Stimulated activated CD4-positive, alpha-beta T cell treated with anti-CD3 and anti-CD28 coated beads, Interleukin-2, amount 100 ng/mL, for 4 hours (primary cell): Measurements from ENCODE around the gene CNTF.
"Not testable (repeated sequence)": the region's sequence is repeated elsewhere in the genome, so short reads cannot be mapped to it uniquely, and the experiment has no call there.

Experiments used
- DNase-seq: peaks from one replicate; pipeline ENCODE4 v3.0.0-alpha.2; 2020; ENCODE audit warnings: low read depth

CNTF gene

DNA sequence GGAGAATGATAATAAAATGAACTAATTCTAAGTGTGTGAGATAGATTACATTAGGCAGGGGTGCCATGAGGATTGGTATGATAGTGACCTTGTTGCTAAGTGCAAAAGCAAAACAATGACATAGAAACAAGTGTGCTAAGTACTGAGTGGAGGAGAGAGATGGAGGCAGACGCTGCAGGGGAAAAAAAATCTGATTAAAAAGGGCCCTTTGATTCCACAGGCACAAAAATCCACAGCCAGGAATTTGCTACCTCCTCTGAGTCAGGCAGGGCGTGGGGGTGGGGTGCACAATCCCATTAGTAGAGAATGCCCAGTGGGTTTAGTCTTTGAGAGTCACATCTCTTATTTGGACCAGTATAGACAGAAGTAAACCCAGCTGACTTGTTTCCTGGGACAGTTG lies at the start of gene CNTF:
TSS of gene CNTF (plus strand) at position 322 of the 400 bp plus-strand sequence. CDS start 88 bp downstream, outside the sequence.
- DNase-seq: no peak

DNA sequence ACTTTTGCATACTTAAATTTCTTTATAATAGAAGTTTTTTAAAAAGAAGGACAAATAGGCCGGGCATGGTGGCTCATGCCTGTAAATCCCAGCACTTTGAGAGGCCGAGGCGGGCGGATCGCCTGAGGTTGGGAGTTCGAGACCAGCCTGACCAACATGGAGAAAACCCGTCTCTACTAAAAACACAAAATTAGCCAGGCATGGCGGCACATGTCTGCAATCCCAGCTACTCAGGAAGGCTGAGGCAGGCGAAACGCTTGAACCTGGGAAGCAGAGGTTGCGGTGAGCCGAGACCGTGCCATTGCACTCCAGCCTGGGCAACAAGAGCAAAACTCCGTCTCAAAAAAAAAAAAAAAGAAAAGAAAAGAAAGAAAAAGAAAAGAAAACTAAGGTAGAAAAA lies 49.6 kb upstream of the CNTF start:
- DNase-seq: not testable (repeated sequence)

GRCh38 chr11:58573451-58574104 lies 48.9 kb upstream of the CNTF start:
- peak; percentile 61 for DNase-seq

DNA sequence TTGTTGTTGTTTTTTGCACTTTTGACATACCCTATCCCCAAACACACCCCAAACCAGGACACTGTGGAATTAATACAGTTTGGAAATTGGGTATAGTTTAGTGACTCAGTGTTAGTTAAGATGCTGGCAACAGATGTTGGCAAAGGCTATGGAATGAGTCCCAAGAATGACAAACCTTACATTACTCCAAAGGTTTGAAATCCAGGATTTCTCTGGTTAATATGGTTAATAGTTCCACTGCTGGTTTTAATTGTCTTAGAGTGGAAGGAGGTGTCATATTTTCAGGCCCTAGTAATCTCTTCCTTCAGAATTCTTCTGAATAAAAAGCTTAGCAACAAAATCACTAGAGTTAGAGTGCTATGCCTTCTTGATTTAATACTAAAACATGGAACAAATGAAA lies 47.6 kb upstream of the CNTF start:
- DNase-seq: no peak

DNA sequence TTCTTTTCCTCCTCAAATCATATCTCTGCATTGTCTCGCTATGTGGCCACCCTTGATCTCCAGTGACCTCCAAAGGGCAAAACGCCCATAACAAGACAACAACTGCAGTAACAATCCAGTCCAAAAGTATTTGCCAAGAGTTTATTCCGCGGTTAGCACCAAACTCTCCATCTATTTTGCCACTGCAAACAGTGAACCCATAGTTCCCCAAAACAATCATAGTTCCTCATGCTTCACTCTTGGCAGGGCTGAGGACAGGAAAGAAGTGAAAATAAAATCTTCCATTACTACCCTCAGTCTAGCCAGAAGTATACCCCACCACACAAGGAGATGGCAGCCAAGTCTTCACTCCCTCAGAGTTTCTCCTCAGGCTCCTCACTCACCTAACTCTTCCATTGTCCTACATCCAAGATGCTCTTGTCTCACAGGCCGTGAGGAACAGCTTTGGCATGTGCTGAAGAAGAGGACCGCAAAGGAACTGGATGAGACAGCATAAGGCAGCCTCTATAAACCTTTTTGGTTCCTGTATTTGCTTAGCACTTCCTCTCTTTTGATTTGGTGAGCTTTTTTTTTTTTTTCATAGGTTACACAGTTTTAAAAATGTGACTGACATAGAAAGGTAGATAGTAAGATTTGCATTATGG lies 47.0 kb upstream of the CNTF start, which contains the start of gene LPXN:
TSS of gene LPXN (minus strand) at position 480 of the 644 bp plus-strand sequence. CDS start at position 396, 84 bp downstream.
- DNase-seq: no peak

DNA sequence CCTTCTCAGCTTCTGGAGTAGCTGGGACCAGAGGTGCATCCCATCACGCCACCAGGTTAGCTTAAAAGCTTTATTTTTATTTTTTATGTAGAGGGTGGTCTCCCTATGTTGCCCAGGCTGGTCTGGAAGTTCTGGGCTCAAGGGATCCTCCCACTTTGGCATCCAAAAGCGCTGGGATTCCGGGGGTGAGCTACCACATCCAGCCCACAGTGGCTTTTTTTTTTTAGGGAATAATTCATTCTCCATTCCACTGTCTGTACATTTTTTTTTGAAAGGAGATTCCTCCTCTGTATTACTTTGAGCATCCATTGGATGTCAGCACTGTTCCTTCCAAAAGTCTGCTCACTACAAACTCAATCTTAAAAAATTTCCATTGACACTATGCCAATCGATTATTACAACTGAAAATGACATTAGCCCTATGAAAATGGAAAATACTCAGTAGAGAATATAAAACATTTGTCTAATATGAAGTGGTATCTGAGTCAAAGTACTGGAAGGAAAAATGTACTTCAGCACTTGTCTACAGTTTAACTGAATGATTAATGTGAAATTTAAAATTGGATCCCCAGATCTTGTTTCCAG lies 45.5 kb upstream of the CNTF start:
- DNase-seq: no peak

DNA sequence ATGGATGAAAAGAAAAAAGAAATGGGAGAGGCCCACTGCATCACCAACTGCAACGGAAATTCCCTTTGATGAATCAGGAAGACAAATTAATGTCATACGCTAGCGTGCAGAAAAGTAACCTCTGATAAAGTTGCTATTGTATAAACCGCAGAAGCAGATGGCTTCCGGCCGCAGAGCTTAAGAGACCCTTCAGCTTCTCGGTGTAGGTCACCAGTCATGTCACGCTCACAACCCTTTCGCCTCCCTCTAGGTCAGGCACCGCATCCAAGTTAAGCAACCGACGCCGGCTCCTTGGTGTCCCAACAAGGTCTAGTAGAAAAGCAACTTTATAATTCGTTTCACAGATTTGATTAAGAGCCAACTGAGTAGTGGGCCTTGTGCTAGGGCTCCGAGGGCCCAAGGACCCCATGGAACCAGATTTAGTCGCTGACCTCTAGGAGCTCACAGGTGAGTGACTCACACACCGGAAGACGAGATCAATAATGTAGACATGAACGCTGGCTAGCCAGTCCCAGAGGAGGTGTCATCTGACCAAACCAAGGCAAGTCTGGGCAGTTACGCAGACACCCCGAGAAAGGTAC lies 44.8 kb upstream of the CNTF start:
- peak; percentile 68 for DNase-seq

GRCh38 chr11:58578136-58578634 lies 44.3 kb upstream of the CNTF start:
- DNase-seq: peak; percentile 88

- DNase-seq: peak; percentile 96
These were observed 43.8 kb upstream of the CNTF start, which contains the start of gene ZFP91 for GRCh38 chr11:58578635-58579191. Gene ZFP91, plus strand, starts transcription at chr11:58579063. Its CDS starts 219 bp downstream, at chr11:58579282.

DNA sequence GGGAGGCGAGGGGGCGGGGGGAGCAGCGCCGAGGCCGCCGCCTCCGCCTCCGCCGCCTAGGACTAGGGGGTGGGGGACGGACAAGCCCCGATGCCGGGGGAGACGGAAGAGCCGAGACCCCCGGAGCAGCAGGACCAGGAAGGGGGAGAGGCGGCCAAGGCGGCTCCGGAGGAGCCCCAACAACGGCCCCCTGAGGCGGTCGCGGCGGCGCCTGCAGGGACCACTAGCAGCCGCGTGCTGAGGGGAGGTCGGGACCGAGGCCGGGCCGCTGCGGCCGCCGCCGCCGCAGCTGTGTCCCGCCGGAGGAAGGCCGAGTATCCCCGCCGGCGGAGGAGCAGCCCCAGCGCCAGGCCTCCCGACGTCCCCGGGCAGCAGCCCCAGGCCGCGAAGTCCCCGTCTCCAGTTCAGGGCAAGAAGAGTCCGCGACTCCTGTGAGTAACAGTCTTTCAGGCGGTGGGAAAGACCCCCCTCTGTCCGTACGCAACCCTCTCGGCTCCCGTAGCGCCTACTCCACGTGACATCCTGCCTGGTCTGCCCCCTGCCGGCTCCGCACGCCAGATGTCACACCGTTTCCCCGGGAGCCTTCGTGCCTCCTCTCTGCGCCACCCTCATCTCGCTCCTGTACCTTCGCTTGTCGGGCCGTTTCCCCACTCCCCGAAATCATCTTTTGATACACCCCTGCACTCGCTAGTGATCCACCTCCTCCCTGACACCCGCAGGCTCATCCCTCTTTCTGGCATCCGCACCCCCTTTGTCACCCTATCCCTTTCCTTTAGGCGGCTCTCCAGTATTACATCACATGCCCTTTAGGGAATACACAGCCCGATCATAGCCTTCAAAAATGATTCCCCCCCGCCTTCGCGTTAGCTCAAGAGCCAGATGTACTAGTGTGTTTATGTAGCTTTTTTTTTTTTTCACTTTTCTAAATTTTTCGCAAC lies 43.0 kb upstream of the CNTF start:
- DNase-seq: peak; percentile 90

GRCh38 chr11:58580311-58580710 lies 42.2 kb upstream of the CNTF start:
- no peak for DNase-seq

DNA sequence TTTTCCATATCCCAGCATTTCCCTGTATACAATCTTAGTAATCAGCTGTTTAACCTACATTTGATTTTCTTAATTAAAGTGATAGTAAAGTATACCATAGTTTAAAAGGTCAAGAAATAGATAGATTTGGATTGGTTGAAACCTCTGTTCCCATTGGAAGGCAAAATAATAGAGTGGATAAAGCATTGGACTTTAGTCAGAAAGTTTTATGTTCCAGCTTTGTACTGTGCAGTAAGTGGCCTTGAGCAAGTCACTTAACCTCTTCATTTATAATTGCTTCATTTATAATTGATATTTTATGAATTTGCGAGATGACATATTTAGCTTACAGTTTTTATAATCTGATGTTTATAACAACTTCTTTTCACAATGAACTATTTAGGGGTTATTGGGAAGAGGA lies 40.0 kb upstream of the CNTF start:
- no peak for DNase-seq

DNA sequence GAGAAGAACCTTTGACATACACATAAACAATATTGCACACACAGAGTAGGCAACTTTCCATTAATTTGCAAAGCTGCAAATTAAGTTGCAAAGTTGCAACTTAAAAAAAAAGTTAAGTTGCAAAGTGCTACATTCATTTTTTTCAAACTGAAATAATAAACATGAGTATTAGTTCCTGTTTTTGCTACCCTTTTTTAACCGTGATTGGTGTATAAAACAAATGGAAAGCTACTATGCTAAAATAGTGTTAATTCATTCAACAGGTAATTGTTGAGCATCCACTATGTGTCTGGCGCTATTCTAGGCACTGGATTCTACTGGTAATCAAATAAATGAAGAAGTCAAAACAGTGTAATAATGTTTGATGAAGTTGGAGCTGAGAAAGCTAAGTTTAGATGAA lies 35.5 kb upstream of the CNTF start:
- no peak for DNase-seq

DNA sequence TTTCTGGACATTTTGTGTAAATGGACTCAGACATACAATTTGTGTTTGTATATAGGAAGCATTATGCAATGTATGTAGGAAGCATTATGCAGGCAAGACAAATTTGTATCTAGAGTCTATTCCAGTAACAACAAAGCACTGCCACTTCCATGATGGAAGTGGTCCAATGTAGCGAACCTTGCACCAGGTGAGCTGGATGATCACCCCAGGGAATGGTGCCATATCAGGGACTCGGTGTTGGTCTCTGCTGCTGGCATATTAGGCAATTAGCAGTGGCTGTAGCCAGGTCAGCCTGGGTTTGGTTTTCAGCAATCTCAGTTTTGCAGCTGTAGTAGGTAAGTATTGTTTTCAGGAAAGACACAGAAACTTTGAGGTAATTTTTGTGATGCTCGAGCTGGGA lies 30.8 kb upstream of the CNTF start:
- DNase-seq: no peak

DNA sequence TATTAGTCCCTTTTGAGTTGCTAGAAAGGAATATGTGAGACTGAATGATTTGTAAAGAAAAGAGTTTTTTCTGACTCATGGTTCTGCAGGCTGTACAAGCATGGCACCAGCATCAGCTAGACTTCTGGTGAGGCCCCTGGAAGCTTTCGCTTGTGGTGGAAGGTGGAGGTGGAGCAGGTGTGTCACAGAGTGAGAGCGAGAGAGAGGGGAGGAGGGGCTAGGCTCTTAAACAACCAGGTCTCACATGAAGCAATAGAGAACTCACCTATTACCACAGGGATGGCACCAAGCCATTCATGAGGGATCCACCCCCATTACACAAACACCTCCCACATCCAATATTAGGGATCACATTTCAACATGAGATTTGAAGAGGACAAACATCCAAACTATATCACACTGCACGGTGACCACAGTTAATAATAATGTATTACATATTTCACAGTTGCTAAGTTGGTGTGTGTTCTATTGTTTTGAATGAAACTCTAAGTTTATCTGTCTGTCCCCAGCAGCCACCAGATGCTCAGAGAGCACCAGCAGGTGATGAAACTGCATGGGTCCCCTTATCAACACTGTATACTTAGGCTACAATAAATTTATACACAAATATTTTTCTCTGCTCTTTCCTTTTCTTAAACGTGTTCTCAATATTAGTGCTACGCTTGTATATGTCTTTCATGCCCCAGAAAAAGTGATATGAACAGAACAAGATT lies 29.5 kb upstream of the CNTF start:
- DNase-seq: peak; percentile 55

DNA sequence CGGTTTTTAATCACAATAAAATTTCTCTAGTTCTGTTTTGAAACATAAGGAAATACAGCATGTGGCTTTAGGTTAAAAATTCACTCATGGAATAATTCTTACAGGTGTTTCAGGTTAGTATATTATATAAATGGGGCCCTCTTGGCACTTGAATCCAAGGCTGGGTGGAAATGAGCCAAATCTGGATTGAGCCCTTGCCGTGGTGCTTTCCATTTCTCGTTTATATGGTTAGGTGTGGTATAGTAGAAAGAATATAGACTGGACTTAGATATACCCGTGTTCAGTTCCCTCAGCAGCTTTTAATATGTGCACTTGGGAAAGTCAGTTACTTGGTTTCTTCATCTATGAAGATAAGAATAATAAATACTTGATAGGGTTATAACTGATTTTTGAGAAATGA lies 27.6 kb upstream of the CNTF start:
- DNase-seq: no peak

DNA sequence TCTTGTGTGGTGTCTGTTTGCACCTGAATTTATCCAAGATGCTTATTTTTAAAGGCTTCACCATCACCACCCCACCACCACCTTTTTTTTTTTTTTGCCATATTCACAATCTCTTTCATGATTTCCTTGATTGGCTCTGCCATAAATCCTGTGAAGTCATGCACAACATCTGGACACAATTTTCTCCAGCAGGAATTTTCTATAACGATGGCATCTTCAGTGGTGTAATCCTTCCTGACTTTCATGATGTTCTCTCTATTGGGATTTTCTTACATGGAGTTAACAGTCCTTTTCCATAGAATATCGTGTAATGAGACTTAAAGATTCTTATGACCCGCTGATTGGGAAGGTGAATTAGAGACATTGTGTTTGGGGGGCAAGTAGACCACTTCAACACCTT lies 25.8 kb upstream of the CNTF start:
- no peak for DNase-seq

- DNase-seq: no peak
These were observed 24.9 kb upstream of the CNTF start for GRCh38 chr11:58597486-58598144.

GRCh38 chr11:58600510-58600909 lies 22.0 kb upstream of the CNTF start:
- DNase-seq: no peak
